Measurements from ENCODE around the gene KCNN2.

Gene KCNN2

GRCh38 chr5:114362197-114362976 is 517 bp downstream of the KCNN2 start:
- no peak for DNase-seq (ENCODE audit: low read depth in 2 of 2, low spot score in 1 of 2)

GRCh38 chr5:114362977-114363761 is 1.3 kb downstream of the KCNN2 start:
- DNase-seq (ENCODE audit: low read depth in 2 of 2, low spot score in 1 of 2): no peak

- no peak for DNase-seq (ENCODE audit: low read depth in 2 of 2, low spot score in 1 of 2)
Observed at GRCh38 chr5:114363837-114364236, 2.0 kb downstream of the KCNN2 start.

GRCh38 chr5:114367029-114367428 is 5.2 kb downstream of the KCNN2 start:
- DNase-seq (ENCODE audit: low read depth in 2 of 2, low spot score in 1 of 2): no peak

DNA sequence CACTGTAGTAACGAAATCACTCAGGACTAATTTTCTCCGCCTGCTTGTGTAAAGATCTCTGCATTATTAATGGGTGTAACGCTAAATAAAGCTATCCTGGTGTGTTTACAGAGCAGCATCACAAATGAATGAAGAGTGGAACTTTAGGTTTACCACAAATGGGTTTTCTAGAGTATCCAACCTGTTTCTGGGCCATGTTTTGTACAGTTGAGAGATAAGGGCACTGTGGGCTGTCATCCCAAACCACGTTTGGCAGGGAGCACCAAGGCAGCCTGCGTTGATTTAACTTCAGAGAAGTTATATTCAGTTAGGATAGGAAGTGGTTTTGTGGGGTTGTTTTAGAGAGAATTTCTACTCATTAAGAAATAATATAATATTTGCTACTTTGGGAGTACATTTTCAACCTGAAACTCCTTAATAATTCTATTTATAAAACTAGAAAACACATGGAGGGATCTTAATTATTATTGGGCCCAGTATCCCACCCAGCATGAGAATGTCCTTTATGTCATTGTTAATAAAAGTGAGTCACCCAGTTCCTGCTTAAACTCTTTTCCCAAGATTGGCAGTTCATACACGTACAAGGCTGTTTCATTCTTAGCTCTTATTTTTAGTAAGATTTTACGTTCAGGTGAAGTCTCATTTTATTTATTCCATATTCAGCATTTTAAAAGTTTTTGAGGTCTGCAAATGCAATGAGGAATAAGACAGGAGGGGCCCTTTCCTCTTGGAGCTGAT is 8.0 kb downstream of the KCNN2 start:
- DNase-seq (ENCODE audit: low read depth in 2 of 2, low spot score in 1 of 2): no peak

DNA sequence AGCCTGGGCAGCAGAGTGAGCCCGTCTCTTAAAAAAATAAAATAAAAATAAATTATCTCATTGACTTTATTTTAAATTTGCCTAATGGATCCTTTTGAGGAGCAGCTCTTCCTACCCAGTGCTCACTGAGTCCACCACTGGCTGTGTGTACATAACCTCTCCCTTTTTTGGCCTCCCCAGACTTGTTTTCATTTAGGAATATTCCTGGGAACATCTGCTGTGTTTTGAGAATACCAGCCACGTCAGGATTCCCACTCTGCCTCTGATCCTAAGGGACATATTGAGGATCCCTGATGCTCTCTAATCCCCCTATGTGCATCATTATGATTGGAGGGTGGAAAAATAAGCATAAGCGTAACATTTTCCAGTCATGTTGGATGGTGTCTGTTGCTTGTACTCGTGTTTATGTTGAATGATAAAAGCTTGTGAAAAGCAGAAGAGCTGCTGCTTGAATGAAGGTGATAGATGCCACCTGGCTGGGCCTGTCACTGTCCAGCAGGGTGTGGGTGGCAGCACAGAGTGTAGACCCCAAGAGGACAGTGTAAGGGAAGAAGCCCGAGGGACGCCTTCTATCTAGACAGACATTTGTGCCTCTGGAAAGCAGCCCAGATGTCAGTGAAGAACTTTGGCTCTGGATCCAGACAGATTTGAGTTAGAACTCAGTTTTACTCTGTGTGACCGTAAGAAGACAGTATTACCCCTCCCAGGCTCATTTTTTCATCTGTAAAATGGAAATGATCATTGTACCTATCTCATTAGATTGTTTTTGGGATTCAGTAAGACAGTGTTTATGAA is 15.4 kb downstream of the KCNN2 start:
- DNase-seq (ENCODE audit: low read depth in 2 of 2, low spot score in 1 of 2): no peak

DNA sequence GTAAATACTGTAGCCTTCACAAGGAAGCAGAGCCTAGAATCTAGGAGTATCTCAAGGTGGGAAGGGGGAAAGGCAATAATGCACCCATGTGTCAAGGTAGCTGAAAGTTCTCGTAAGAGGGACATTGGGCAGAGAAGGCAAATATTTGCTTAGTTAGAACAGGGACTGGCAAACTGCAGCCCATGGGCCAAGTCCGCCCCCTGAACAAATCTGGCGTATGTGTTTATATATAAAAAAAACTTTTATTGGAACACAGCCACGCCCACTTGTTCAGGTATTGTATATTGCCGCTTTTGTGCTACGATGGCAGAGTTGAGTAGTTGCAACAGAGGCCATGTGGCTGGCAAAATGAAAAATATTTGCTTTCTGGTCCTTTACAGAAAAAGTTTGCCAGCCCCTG is 16.1 kb downstream of the KCNN2 start:
- no peak for DNase-seq (ENCODE audit: low read depth in 2 of 2, low spot score in 1 of 2)

GRCh38 chr5:114380721-114381120 is 18.9 kb downstream of the KCNN2 start:
- no peak for DNase-seq (ENCODE audit: low read depth in 2 of 2, low spot score in 1 of 2)

DNA sequence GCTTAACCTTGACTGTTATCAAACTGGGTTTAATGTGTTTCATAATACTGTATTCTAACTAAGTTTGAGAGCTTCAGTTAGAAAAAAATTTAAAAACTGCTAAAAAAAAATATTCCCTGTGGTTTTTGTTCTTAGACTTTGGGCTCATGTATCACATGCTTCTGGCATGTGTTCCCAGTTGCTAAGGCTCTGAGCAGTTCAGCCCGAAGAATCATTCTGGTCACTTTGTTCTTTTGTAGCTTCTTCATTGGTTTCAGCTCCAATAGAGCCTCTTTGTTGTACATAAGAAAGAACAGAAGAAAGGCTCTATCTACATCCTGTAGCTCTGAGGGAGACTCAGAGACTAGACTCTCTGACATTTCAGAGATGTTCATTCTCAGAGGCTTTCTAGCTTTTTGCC is 25.6 kb downstream of the KCNN2 start:
- DNase-seq (ENCODE audit: low read depth in 2 of 2, low spot score in 1 of 2): no peak

GRCh38 chr5:114390431-114390830 is 28.6 kb downstream of the KCNN2 start:
- no peak for DNase-seq (ENCODE audit: low read depth in 2 of 2, low spot score in 1 of 2)

DNA sequence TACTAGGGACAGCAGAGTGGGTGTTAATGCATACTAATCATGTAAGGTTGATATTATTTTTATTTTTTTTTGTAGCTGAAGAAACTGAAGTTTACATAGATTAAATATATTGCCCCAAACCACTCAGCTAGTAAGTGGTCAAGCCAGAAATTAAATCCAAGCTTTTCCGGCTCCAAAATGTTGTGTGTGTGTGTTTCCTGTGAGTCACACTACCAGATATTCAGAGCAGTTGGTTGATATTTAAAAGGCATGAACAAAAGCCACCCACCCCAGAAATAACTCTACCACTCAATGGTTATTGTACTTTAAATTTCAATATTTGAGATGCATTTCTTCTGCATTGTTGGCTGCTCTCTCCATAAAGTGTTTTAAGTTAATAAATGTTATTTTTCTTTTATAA is 29.5 kb downstream of the KCNN2 start:
- DNase-seq (ENCODE audit: low read depth in 2 of 2, low spot score in 1 of 2): no peak

GRCh38 chr5:114393159-114393558 is 31.3 kb downstream of the KCNN2 start:
- no peak for DNase-seq (ENCODE audit: low read depth in 2 of 2, low spot score in 1 of 2)

GRCh38 chr5:114402206-114402605 is 40.3 kb downstream of the KCNN2 start:
- no peak for DNase-seq (ENCODE audit: low read depth in 2 of 2, low spot score in 1 of 2)

- DNase-seq (ENCODE audit: low read depth in 2 of 2, low spot score in 1 of 2): no peak
Observed at GRCh38 chr5:114407783-114408182, 45.9 kb downstream of the KCNN2 start.

DNA sequence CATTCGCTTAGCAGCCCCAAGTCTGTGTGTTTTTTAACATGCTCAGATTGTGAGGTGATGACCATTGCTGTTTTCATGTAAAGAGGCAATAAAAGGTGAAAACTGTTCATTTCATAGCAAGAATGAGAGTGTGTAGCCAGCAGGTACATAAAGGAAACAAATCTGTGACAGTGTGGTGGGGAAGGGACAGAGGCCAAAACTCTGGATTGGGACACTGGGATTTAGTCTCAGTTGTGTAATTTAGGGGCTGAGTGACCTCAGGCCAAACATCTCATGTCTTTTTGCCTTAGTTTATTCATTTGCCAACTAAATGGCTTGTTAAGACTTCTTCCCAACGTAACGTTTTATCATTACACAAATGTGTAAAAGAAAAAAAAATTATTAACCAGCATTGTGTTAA is 47.0 kb downstream of the KCNN2 start:
- no peak for DNase-seq (ENCODE audit: low read depth in 2 of 2, low spot score in 1 of 2)

GRCh38 chr5:114411380-114411931 is 49.6 kb downstream of the KCNN2 start:
- no peak for DNase-seq (ENCODE audit: low read depth in 2 of 2, low spot score in 1 of 2)

GRCh38 chr5:114412510-114413171 is 50.8 kb downstream of the KCNN2 start:
- DNase-seq (ENCODE audit: low read depth in 2 of 2, low spot score in 1 of 2): no peak

DNA sequence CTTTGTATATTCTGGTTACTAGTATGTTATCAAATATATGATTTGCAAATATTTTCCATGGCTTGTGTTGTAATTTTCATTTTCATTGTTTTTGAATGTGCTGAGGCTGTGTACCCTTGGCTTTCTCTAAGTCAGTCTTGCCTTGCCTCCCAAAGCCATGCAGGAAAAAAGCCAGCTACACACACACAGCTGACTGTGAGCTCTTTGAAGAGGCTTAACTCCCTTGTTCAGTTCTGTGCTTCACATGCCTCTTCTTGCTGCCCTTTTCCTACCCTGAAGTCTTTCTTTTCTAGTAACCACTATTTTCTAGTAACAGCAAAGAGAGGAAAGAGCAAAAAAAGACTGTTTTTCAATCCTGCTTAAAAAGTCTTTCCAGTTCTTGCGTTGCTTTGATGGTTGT is 53.9 kb downstream of the KCNN2 start:
- no peak for DNase-seq (ENCODE audit: low read depth in 2 of 2, low spot score in 1 of 2)

DNA sequence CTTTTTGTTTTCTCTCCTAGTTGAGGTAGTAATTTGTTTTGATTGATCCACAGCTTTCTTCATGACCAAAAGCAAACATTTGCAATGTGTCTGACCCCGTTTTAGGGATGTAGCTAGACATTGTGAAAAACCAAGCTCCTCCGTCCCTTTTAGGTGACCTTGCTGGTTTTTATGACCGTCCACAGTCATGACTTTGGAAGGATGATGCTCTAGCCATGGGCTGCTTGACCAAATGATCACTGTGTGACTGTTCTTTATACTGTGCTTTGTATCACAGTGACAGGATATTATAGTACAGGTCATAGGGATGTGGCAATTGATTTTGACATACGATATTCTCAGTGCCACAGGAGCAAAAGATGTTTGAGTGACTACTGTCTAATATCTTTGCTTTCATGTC is 54.4 kb downstream of the KCNN2 start:
- no peak for DNase-seq (ENCODE audit: low read depth in 2 of 2, low spot score in 1 of 2)

GRCh38 chr5:114417519-114417918 is 55.6 kb downstream of the KCNN2 start:
- no peak for DNase-seq (ENCODE audit: low read depth in 2 of 2, low spot score in 1 of 2)
